PFSK-1 (cell line): Measurements from ENCODE around the gene RALY.

Experiments used
- FOXP2 ChIP-seq: optimal IDR thresholded peaks from 2 replicates; pipeline ENCODE3; 2011; ENCODE audit warnings: borderline replicate concordance, control low read depth, inconsistent platforms; ENCODE audit not compliant: insufficient read depth; ENCODE audit errors: extremely low read length, extremely low read depth
- POLR2AphosphoS5 ChIP-seq: IDR thresholded peaks from 2 replicates; pipeline ENCODE4 v1.6.1; 2012; ENCODE audit warnings: low read depth, mild to moderate bottlenecking, control low read depth, low read length, moderate library complexity
- SIN3A ChIP-seq: IDR thresholded peaks from 2 replicates; pipeline ENCODE4 v1.6.1; 2012; ENCODE audit warnings: mild to moderate bottlenecking, low read length, moderate library complexity, borderline replicate concordance; ENCODE audit not compliant: insufficient read depth
- TAF1 ChIP-seq: IDR thresholded peaks from 2 replicates; pipeline ENCODE4 v1.6.1; 2012; ENCODE audit warnings: low read length, control low read depth, borderline replicate concordance; ENCODE audit not compliant: insufficient read depth
- TF ChIP-seq, protein P1 (sequence below), 2 experiments: IDR thresholded peaks; 2 replicates each; pipeline versions ENCODE4 v1.6.1 to v1.8.0; 2011 to 2012; ENCODE audit warnings: low read depth in 2 of 2, low read length in 2 of 2, control low read depth in 1 of 2, inconsistent platforms in 1 of 2, mild to moderate bottlenecking in 1 of 2, moderate library complexity in 1 of 2; ENCODE audit not compliant: insufficient read depth in 1 of 2

The RALY gene

DNA sequence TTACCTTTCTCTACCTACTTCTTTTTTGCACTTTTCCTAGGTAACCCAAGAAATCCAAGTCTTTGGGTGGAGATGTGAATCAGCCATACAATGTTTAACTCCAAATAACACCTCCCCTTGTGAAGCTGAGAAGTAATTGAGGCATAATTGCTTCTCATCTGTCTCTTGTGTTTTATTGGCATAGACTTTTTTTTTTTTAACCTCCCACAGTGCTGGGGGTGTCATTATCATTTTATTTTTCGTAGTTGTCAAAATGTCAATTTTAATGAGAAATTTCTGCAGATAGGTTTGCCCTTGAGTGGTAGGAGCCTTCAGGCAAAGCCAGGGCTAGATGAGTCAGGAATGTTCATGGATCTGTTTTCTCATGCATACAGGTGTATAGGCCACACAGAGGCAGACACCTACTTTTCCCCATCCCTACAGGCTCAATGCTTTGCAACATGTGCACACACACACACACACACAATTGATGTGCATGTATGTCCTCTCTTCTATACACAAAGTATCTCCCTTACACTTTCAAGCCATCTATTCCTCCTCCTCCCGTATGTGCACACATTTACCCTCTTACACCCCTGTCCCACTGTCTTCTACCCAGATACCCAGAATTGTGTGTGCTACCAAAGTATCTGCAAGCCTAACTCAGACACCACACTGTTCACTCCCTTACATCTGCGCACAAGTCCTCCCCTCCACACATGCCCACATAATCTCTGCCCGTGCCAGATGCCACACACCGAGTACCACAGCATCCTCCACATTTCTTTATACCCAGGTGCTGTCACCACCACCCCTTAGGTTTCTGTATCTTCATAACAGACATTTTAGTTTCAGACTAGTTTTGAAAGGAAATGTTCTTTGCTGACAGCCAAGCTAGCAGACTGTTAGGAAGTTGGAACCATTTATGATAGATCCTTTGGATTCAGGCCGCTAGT, 22.0 kb downstream of the RALY start:
- no peak for TF ChIP-seq TAF1
- TF ChIP-seq POLR2AphosphoS5, result no peak
- no peak for TF ChIP-seq SIN3A
- TF ChIP-seq FOXP2, result no peak
- TF ChIP-seq, protein P1, sequence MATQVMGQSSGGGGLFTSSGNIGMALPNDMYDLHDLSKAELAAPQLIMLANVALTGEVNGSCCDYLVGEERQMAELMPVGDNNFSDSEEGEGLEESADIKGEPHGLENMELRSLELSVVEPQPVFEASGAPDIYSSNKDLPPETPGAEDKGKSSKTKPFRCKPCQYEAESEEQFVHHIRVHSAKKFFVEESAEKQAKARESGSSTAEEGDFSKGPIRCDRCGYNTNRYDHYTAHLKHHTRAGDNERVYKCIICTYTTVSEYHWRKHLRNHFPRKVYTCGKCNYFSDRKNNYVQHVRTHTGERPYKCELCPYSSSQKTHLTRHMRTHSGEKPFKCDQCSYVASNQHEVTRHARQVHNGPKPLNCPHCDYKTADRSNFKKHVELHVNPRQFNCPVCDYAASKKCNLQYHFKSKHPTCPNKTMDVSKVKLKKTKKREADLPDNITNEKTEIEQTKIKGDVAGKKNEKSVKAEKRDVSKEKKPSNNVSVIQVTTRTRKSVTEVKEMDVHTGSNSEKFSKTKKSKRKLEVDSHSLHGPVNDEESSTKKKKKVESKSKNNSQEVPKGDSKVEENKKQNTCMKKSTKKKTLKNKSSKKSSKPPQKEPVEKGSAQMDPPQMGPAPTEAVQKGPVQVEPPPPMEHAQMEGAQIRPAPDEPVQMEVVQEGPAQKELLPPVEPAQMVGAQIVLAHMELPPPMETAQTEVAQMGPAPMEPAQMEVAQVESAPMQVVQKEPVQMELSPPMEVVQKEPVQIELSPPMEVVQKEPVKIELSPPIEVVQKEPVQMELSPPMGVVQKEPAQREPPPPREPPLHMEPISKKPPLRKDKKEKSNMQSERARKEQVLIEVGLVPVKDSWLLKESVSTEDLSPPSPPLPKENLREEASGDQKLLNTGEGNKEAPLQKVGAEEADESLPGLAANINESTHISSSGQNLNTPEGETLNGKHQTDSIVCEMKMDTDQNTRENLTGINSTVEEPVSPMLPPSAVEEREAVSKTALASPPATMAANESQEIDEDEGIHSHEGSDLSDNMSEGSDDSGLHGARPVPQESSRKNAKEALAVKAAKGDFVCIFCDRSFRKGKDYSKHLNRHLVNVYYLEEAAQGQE (IDR thresholded peaks at IDR 0.05; ENCODE audit: insufficient read depth in 1 of 2, low read depth in 2 of 2, low read length in 2 of 2), result no peak

DNA sequence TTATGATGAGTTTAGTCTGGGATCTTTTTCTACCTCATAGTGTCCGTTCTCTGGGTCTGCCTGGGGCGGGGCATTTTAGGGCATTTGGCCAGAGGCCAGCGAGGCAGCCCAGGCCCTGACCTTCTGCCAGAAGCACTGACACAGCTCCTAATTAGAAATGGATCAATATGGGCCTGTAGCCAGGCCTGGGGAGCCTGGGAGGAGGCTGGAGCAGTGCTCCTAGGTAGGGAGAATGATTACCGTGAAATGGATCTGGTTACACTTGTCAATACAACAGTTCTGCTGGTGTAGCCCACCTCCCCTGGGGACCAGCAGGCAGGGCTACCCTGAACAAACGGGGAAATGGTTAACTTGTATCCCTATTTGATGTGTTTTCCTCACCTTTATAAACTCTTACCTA, 23.0 kb downstream of the RALY start:
- TF ChIP-seq, protein P1 (IDR thresholded peaks at IDR 0.05; ENCODE audit: insufficient read depth in 1 of 2, low read depth in 2 of 2, low read length in 2 of 2), result no peak
- TF ChIP-seq SIN3A (no peak), POLR2AphosphoS5 (no peak), FOXP2 (no peak)

DNA sequence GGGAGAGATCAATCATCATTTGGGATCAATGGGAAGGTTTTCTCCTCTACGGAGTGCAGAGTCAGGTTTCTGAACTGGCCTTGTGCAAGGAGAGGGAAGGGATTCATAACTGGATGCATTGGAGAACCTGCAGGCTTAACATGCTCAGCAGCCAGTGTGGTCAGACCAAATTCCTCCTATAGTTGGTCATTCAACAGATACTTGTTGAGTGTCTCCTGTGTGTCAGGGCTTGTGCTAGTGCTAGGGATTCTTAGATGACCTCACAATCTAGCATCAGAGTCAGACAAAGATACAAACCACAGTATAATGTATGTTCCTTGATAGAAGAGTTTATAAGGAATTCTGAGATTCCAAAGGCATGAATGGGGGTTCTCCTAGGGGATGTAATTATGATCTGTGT, 23.9 kb downstream of the RALY start:
- TF ChIP-seq POLR2AphosphoS5 (no peak), SIN3A (no peak), FOXP2 (no peak), TAF1 (no peak)
- TF ChIP-seq, protein P1 (IDR thresholded peaks at IDR 0.05; ENCODE audit: insufficient read depth in 1 of 2, low read depth in 2 of 2, low read length in 2 of 2), result no peak

DNA sequence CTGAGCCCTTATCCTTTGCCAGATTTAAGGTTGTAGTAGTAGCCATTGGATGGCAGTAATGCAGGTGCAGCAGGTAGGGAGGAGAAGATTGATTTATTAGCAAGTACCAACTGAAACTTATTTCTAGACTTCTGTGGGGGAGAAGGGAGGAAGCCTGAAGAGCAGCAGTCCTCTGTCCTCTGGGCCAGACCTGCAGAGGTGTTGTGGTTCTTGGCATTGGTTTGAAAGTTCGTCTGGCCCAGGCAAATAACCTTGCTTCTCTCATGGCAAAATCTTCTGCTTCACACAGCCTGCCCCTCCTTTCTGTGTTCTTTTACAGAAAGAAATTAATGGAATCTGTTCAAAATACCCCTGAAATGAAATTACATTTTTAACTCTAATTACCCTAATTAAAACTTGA, 24.5 kb downstream of the RALY start:
- TF ChIP-seq TAF1 (no peak), FOXP2 (no peak), SIN3A (no peak), POLR2AphosphoS5 (no peak)
- TF ChIP-seq, protein P1 (IDR thresholded peaks at IDR 0.05; ENCODE audit: insufficient read depth in 1 of 2, low read depth in 2 of 2, low read length in 2 of 2), result no peak
